ENCODE data around the gene ARID1A.
A peak's percentile ranks its signal among the peaks of the same experiment; 100 is the strongest.

The ARID1A gene

DNA sequence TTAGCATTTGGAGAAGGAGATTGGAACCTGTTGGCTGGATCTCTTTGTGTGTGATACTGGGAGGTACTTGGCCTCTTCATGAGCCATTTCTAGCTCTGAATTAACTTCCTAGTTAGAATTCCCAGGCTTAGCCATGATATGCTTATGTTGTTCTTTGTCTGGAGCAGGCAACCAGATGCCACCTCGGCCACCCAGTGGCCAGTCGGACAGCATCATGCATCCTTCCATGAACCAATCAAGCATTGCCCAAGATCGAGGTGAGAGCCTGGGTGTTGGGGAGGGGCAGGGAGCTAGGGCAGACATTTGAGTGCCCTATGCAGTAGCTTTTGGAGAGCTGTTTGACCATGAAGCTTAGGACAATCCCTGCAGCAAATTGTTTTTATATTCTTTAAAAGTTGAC lies 65.4 kb downstream of the ARID1A start:
- no peak for DNase-seq (ENCODE audit: low read depth)

DNA sequence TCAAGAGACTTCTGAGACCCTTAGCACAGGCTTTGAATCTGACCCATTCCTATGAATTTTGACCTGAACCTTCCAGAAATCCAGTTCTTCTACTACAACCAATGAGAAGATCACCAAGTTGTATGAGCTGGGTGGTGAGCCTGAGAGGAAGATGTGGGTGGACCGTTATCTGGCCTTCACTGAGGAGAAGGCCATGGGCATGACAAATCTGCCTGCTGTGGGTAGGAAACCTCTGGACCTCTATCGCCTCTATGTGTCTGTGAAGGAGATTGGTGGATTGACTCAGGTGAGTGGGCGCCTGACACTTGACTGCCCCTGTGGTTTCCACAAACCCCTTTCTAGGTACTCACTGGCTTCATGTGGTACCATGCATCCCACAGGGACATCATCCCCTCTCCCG lies 71.9 kb downstream of the ARID1A start:
- DNase-seq (ENCODE audit: low read depth), result no peak

DNA sequence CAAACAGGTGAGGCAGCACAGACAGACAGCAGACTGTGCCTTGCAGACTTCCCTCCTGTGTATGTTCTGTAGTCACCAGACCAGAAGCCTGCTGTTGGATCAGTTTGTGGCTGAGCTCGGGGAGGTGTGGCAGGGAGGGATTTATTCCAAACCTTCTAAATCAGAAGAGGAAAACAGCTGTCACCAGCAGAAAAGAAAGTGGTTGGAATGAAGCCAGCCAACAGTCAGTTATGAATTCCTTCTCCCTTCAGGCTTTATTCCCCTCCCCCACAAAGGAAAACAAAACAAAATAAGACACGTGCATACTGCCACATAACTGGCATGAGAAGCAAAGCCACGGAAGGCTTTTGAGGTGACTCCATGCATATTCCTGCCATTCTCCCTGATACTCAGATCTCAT lies 72.9 kb downstream of the ARID1A start:
- DNase-seq (ENCODE audit: low read depth), result no peak

DNA sequence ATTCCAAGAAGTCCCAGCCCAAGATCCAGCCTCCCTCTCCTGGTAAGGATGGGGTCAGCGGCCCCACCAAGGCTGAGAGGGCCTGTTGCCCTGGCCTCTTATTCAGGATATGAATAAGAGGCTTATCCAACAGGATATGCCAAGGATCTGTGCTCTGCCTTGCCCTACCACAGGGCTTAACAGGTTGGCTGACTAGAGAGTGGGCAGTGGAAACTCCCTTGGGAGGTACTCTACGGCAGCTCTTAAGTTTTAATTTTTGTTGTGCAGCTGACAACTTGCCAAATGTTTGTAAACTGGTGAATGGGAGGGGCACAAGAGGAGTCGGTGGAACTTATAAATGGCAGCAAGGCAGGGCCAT lies 75.4 kb downstream of the ARID1A start:
- no peak for DNase-seq (ENCODE audit: low read depth)

DNA sequence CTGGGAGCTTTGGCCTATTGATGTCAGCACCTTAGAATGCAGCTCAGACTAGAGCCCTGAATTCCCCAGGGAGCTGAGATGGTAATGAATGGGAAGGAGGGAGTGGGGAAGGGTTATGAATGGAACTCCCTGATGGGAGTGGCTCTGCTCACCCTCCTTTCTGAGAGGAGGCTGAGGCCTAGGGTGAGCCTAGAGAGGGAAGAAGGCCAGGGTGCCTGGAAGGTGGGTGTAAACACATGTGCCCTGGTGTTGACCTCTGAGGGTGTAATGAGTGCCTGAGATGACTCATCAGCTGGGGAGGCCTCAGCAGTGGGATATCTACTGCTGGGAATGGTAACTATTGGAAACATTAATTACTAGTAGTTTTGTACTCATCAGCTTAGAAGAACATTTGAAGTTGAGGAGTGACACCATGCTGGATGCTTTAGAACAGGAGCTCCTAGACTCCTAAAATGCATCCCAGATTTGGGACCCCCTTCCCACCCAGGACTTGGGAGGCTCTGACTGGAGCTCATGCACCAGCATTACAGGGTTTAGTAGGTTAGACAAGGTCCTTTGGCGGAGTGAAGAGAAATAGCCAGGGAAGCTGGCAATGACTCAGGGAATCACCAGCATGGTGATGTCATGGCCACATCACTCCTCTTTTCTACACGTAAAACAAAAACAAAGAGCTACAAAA lies 76.0 kb downstream of the ARID1A start:
- no peak for DNase-seq (ENCODE audit: low read depth)

DNA sequence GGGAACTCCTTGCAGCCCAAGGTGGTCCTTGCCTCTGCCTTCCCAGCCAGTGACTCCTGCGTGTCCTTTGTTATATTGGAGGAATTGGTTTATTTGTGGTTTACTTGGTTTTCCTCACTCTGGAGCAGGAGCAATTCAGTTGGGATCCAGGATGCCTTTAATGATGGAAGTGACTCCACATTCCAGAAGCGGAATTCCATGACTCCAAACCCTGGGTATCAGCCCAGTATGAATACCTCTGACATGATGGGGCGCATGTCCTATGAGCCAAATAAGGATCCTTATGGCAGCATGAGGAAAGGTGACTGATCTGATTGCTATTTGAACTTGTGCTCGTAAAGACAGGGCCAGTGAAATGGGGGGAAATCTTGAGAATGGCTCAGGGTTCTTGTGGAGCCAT lies 76.9 kb downstream of the ARID1A start:
- DNase-seq (ENCODE audit: low read depth), result no peak

DNA sequence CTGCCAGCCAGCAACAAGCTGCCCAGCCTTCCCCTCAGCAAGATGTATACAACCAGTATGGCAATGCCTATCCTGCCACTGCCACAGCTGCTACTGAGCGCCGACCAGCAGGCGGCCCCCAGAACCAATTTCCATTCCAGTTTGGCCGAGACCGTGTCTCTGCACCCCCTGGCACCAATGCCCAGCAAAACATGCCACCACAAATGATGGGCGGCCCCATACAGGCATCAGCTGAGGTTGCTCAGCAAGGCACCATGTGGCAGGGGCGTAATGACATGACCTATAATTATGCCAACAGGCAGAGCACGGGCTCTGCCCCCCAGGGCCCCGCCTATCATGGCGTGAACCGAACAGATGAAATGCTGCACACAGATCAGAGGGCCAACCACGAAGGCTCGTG lies 78.6 kb downstream of the ARID1A start:
- DNase-seq (ENCODE audit: low read depth), result no peak

DNA sequence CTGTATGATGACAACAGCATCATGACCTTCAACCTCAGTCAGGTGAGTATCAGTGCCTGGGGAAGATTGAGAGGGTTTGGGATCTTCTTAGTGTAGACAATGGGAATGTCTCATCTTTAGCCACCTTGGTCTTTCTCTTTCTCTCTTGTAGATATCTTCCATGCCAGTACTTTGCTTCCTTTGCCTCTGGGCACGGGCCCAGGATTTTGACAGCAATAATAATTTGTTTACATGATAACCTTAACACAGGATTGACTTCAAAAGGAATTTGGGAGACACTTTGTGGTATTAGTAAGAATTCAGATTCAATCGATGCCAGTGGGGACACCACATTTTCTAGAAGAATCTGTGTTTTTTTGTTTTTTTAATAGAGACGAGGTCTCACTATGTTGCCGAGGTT lies 79.9 kb downstream of the ARID1A start:
- DNase-seq (ENCODE audit: low read depth), result no peak

DNA sequence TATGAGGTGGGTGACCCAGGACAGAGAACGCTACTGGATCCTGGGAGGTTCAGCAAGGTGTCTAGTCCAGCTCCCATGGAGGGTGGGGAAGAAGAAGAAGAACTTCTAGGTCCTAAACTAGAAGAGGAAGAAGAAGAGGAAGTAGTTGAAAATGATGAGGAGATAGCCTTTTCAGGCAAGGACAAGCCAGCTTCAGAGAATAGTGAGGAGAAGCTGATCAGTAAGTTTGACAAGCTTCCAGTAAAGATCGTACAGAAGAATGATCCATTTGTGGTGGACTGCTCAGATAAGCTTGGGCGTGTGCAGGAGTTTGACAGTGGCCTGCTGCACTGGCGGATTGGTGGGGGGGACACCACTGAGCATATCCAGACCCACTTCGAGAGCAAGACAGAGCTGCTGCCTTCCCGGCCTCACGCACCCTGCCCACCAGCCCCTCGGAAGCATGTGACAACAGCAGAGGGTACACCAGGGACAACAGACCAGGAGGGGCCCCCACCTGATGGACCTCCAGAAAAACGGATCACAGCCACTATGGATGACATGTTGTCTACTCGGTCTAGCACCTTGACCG lies 83.4 kb downstream of the ARID1A start:
- DNase-seq (ENCODE audit: low read depth), result no peak

DNA sequence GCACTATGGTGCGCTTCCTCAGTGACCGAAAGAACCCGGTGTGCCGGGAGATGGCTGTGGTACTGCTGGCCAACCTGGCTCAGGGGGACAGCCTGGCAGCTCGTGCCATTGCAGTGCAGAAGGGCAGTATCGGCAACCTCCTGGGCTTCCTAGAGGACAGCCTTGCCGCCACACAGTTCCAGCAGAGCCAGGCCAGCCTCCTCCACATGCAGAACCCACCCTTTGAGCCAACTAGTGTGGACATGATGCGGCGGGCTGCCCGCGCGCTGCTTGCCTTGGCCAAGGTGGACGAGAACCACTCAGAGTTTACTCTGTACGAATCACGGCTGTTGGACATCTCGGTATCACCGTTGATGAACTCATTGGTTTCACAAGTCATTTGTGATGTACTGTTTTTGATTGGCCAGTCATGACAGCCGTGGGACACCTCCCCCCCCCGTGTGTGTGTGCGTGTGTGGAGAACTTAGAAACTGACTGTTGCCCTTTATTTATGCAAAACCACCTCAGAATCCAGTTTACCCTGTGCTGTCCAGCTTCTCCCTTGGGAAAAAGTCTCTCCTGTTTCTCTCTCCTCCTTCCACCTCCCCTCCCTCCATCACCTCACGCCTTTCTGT lies 84.6 kb downstream of the ARID1A start:
- DNase-seq (ENCODE audit: low read depth), result no peak

DNA sequence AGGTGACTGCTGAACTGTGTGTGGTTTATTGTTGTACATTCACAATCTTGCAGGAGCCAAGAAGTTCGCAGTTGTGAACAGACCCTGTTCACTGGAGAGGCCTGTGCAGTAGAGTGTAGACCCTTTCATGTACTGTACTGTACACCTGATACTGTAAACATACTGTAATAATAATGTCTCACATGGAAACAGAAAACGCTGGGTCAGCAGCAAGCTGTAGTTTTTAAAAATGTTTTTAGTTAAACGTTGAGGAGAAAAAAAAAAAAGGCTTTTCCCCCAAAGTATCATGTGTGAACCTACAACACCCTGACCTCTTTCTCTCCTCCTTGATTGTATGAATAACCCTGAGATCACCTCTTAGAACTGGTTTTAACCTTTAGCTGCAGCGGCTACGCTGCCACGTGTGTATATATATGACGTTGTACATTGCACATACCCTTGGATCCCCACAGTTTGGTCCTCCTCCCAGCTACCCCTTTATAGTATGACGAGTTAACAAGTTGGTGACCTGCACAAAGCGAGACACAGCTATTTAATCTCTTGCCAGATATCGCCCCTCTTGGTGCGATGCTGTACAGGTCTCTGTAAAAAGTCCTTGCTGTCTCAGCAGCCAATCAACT lies 85.5 kb downstream of the ARID1A start:
- DNase-seq (ENCODE audit: low read depth), result no peak

DNA sequence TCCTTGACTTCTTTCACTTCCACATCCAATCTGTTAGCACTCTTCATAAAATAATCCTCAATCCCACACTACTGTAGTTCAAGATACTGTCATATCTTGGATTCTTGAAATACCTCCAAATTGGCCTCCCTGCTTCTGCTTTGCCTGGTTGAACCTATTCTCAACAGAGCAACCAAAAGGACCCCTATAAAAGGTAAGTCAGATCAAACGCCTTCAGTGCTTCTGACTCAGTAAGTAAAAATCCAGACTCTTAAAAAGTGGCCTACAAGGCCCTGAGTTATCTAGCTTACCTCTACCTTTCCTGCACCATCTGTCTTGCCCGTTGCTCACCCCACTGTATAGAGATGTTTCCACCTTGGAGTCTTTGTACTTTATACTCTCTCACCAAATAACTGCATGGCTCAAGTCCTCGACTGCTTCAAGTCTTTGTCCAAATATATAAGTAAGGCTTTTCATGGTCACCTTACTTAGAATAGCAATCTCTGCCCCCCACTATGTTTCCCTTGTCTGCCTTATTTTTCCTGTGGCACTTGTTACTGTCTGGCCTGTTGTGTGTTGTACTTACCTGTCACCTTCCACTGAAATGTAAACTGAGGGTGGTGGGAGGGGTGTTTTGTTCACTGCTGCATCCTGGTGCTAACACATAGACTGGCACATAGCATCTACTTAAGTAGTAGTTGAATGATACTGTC lies 86.9 kb downstream of the ARID1A start:
- no peak for DNase-seq (ENCODE audit: low read depth)

DNA sequence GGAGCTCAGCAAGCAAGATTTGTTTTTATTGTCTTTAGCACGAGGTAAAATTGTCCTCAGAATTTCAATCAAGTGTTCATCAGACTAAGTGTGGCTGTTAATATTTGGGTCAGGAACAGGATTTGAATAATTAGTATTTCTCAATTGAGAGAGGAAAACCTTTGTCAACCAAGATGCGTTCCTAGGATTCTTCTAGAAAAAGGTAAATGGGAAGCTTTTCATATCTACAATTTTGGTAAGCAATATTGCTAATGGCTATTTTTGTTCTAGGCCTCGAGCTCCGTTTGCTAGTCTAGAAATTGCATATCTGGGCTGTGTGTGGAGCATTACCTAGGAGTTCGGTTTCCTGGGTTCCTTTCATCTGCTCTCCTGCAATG lies 87.8 kb downstream of the ARID1A start:
- no peak for DNase-seq (ENCODE audit: low read depth)

DNA sequence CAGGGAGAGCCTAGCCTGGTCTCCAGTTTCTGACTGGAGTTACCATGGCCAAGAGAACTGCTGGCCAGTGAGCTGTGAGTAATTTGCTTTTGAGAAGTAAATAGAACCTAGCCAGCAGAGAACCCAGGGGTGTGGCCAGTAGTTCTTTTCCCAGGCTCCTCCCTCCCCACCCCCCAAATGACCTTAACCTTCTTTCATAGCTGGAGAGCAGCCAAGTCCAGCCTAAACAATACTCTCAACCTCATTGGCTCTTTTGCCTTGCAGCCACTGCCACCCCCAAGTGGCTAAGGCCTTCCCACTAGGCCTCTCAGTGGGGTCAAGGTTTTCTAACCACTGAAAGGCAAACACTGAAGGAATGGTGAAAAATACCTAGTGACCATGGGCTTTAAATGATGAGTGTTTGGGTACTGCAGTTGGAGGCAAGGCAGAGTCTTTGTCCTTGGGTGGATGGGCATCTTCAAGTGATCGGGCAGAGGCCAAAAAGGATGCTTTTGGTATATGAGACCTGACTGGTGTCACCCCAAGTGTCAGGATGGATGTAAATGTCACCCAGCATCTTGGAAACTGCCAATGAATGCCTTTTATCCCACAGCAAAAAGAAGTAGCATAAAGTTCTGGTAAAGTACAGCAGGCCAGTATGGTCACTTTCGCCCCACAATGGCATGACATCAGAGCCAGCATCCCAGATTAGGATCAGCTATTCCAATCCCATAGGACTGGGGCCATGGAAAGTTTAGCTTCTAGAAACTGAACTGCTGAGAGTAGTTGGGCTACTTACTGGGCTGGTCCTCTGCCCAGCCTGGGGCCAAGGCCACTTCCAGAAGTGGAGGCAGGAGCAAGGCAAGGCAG lies 88.4 kb downstream of the ARID1A start:
- DNase-seq (ENCODE audit: low read depth), result no peak

DNA sequence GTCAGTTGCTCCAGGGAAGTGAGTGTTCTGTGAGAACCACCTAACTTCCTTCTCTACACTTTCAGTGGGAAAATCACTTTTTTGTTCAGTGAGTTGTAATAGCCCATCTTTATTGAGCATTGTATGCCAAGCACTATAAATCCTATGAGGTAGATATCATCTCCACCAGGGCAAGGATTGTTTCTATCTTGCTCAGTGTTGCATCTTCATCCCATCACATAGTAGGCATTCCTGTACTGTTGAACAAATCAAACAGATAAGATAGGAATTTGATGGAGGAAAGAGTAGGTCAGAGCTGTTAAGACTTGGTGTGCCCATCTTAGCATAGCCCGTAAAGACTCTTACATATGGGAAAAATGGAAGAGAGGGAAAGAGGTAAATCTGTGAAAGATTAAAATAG lies 89.1 kb downstream of the ARID1A start:
- no peak for DNase-seq (ENCODE audit: low read depth)

DNA sequence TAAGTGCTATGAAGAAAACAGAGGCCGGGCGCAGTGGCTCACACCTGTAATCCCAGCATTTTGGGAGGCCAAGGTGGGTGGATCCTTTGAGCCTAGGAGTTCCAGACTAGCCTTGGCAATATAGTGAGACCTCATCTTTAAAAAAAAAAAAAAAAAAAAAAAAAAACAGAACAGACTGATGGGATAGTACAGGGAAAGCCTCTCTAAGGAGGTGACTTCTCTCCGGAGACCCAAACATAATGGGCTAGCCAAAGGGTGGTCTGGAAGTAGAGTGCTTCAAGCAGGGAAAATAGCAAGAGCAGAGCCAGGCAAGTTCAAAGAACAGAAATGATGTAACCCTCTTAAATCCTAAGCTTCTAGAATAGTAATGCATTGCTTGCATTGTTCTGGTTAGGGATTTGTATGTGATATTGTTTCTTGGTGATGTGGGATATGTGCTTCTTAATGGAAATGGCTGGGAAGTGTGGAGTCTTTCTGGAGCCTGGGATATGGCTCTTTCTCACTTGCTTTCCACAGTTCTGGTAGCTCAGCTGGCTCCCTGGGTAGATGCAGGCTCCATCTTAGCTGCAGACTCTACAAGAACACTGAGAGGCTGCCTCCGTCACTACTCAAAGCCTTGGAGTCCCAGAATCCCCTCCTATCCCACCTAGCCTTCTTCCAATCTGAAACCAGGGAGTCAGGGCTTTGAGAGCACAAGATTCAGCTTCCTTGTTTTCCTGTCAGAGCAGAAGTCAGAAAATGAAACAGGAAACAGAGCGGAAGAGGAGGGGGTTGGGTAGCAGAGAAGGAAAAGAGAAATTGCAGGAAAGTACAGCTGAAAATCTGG lies 90.0 kb downstream of the ARID1A start:
- no peak for DNase-seq (ENCODE audit: low read depth)

DNA sequence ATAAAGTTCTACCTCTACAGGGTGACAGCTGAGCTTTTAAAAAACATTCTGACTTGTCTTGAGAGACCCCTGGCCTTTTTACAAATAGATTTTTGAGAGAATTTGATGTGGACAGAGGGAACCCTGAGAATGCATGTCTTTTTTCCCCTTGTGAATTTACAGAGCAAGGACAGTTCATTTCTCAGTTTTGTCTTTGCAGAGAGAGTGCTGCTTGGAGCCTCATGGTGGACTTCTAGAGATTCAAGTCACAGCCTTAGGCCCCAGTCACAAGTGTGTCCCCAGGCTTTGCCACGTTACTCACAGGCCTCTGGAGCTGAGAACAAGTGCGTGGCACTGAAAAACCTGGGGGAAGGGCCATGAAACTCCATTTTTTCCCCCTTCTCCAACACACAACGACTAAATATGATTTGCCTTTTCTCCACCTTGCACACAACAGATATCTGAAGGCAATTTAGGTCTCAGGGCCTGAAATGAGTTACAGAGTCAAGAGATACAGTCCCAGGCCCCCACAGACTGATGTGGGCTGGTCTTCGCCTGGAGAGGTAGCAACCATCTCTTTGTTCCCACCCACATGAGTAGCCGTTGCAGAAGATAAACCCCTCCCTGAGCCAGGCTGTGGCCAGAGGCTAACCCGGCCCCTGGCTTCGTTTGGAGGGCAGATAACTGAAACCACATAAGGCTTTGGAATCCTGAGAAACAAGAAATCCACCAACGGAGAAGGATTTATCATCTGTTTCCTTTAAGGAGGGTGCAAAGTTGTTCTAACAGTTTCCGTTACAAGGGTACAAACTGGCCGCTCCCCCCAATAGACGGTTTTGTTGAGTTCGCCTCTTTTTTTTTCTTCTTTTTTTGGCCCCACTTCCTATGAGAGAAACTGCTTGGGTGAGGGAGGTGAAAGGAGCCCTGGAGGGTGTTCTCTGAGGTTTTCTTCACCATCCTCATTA lies 90.9 kb downstream of the ARID1A start:
- DNase-seq (ENCODE audit: low read depth), result no peak

DNA sequence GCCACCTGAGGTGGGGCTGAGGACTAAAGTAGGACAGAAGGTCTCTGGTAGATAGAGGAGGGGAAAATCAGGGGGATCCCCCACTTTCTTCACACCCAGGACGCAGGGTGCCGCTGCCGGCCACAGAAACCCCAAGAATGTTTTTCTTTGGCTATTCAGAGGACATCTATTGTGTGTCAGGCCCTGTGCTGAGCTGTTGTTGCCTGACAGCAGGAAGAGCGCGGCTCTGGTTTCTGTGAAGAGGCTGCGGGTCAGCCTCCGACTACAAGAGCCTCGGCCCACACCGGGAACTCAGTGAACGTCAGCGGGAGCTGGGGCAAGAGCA lies 91.5 kb downstream of the ARID1A start:
- DNase-seq (ENCODE audit: low read depth), result no peak

DNA sequence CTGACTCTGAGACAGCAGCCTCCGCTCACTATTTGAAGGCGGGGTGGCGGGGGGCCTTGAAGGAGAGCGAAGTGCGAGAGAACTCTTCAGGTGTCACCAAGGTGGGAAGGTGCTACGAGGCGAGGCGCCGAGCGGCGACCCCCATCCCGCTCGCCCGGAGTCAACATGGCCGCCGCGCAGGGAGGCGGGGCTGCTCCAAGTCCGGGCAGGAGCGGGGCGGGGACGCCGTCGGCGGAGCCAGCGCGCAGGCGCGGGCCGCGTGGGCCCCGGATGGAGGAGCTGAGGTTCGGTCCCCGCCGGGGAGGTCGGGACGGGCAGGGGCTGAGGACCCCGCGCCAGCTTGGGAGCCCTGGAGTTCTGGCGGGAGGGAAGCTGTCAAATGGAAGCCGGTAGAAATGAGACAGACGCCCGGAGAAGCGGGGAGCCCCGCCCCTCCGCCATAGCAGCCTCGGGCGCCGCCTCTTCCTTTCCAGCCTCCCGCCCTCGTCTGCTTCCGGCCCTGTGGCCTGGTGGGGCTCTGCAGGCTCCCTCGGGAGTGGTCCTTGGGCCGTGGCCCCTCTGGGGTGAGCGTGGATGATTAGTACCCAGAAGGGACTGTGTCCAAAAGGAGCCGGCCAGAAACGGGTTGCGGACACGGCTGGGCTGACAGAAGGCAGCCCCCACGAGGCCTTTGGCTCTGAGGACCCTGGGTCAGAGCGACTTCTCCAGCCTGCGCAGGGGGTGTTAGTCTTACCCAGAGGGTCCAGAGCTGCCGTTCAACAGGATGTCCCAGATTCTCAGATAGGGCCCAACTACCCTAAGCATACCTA lies 92.1 kb downstream of the ARID1A start, which contains the start of gene PIGV:
Gene PIGV, plus strand, starts transcription at position 245 of the 809 bp plus-strand sequence. CDS start 2,866 bp downstream, outside the sequence.
- peak; percentile 86 for DNase-seq (ENCODE audit: low read depth)
